H9 (cell line): ENCODE data around the gene NFKBIA. TPM values are rescaled to one million over a fixed set of nuclear protein-coding genes. Genes with fewer than 3 reads are reported as not detected.

Experiments
- DNase-seq: peaks from one replicate; pipeline ENCODE4 v3.0.0-alpha.2; 2017
- H2AFZ ChIP-seq: one replicate; pipeline ENCODE4 v1.6.1; 2013; ENCODE audit warnings: mild to moderate bottlenecking, low read length, control low read depth, moderate library complexity
- H2AK5ac ChIP-seq: 2 replicates; pipeline ENCODE4 v1.6.1; 2013; ENCODE audit warnings: low read length, control low read depth, mixed read lengths; ENCODE audit not compliant: insufficient read length
- H2BK120ac ChIP-seq: one replicate; pipeline ENCODE4 v1.6.1; 2013; ENCODE audit warnings: low read depth, mild to moderate bottlenecking, low read length, control low read depth, inconsistent platforms; ENCODE audit not compliant: poor library complexity, severe bottlenecking
- H2BK12ac ChIP-seq: 2 replicates; pipeline ENCODE4 v1.6.1; 2013; ENCODE audit warnings: low read length, control low read depth, mixed read lengths, low read depth; ENCODE audit not compliant: insufficient read length
- H2BK15ac ChIP-seq: 2 replicates; pipeline ENCODE4 v1.6.1; 2013; ENCODE audit warnings: low read depth, low read length, control low read depth
- H2BK20ac ChIP-seq: one replicate; pipeline ENCODE4 v1.6.1; 2013; ENCODE audit warnings: low read depth, mild to moderate bottlenecking, low read length, control low read depth, inconsistent platforms; ENCODE audit not compliant: poor library complexity, severe bottlenecking
- H2BK5ac ChIP-seq: 2 replicates; pipeline ENCODE4 v1.6.1; 2013; ENCODE audit warnings: low read length, control low read depth, mixed read lengths; ENCODE audit not compliant: insufficient read length
- H3K14ac ChIP-seq: 2 replicates; pipeline ENCODE4 v1.6.1; 2013; ENCODE audit warnings: low read length, control low read depth; ENCODE audit not compliant: insufficient read depth
- H3K18ac ChIP-seq: 2 replicates; pipeline ENCODE4 v1.6.1; 2013; ENCODE audit warnings: low read depth, mild to moderate bottlenecking, mixed read lengths, low read length, control low read depth; ENCODE audit not compliant: insufficient read length
- H3K23ac ChIP-seq: 2 replicates; pipeline ENCODE4 v1.6.1; 2013; ENCODE audit warnings: low read length, control low read depth, mixed read lengths, low read depth; ENCODE audit not compliant: insufficient read length
- H3K23me2 ChIP-seq: 2 replicates; pipeline ENCODE4 v1.6.1; 2013; ENCODE audit warnings: low read depth, mild to moderate bottlenecking, mixed read lengths, low read length, control low read depth; ENCODE audit not compliant: insufficient read length, poor library complexity, severe bottlenecking
- H3K27ac ChIP-seq: 2 replicates; pipeline ENCODE4 v1.5.1; 2013; ENCODE audit warnings: low read length, control low read depth, mixed read lengths, low read depth; ENCODE audit not compliant: insufficient read length
- H3K27me3 ChIP-seq: 2 replicates; pipeline ENCODE4 v1.6.1; 2013; ENCODE audit warnings: low read length, control low read depth, inconsistent platforms; ENCODE audit not compliant: insufficient read depth
- H3K4ac ChIP-seq: 2 replicates; pipeline ENCODE4 v1.6.1; 2013; ENCODE audit warnings: low read depth, mild to moderate bottlenecking, control low read depth, inconsistent platforms, low read length, moderate library complexity
- H3K4me1 ChIP-seq: 2 replicates; pipeline ENCODE4 v1.6.1; 2013; ENCODE audit warnings: low read length, control low read depth, inconsistent platforms; ENCODE audit not compliant: insufficient read depth
- H3K4me2 ChIP-seq: 2 replicates; pipeline ENCODE4 v1.6.1; 2013; ENCODE audit warnings: low read length, control low read depth, mixed read lengths; ENCODE audit not compliant: insufficient read length, insufficient read depth
- H3K56ac ChIP-seq: 2 replicates; pipeline ENCODE4 v1.6.1; 2013; ENCODE audit warnings: low read depth, mild to moderate bottlenecking, mixed read lengths, low read length, control low read depth; ENCODE audit not compliant: insufficient read length
- H3K79me1 ChIP-seq: 2 replicates; pipeline ENCODE4 v1.6.1; 2013; ENCODE audit warnings: low read depth, mild to moderate bottlenecking, moderate library complexity, low read length, control low read depth, inconsistent platforms; ENCODE audit not compliant: insufficient read depth, poor library complexity, severe bottlenecking
- H3K79me2 ChIP-seq: 2 replicates; pipeline ENCODE4 v1.6.1; 2013; ENCODE audit warnings: low read length, control low read depth, inconsistent platforms; ENCODE audit not compliant: insufficient read depth
- H3K9ac ChIP-seq: 2 replicates; pipeline ENCODE4 v1.6.1; 2013; ENCODE audit warnings: low read length, control low read depth, mixed read lengths; ENCODE audit not compliant: insufficient read length; ENCODE audit errors: extremely low read depth
- H3K9me3 ChIP-seq: one replicate; pipeline ENCODE4 v1.6.1; 2013; ENCODE audit warnings: low read depth, low read length, inconsistent platforms; ENCODE audit not compliant: control insufficient read depth
- H3T11ph ChIP-seq: one replicate; pipeline ENCODE4 v1.6.1; 2013; ENCODE audit warnings: mild to moderate bottlenecking, low read length, control low read depth, inconsistent platforms
- H4K20me1 ChIP-seq: one replicate; pipeline ENCODE4 v1.6.1; 2013; ENCODE audit not compliant: control insufficient read depth, insufficient read length, insufficient read depth
- H4K5ac ChIP-seq: 2 replicates; pipeline ENCODE4 v1.6.1; 2013; ENCODE audit warnings: low read depth, mild to moderate bottlenecking, mixed read lengths, low read length, control low read depth; ENCODE audit not compliant: insufficient read length
- H4K8ac ChIP-seq: replicated peaks from 2 replicates; pipeline ENCODE4 v1.6.1; 2013; ENCODE audit warnings: low read length, control low read depth, mixed read lengths, low read depth; ENCODE audit not compliant: insufficient read length
- H4K91ac ChIP-seq: 2 replicates; pipeline ENCODE4 v1.6.1; 2013; ENCODE audit warnings: low read depth, mild to moderate bottlenecking, moderate library complexity, mixed read lengths, low read length, control low read depth; ENCODE audit not compliant: insufficient read length
- H3K27ac Mint-ChIP-seq, 3 experiments: 2 replicates in 2 of 3; 3 replicates in 1 of 3; pipeline ENCODE4 v1.8.0; 2020 to 2021; ENCODE audit warnings: mixed read lengths in 3 of 3, mild to moderate bottlenecking in 1 of 3, moderate library complexity in 1 of 3
- H3K27me3 Mint-ChIP-seq: 2 replicates; pipeline ENCODE4 v1.8.0; 2021; ENCODE audit warnings: low read depth, mild to moderate bottlenecking, moderate library complexity, mixed read lengths
- H3K36me3 Mint-ChIP-seq, 3 experiments: 2 replicates in 2 of 3; 3 replicates in 1 of 3; pipeline ENCODE4 v1.8.0; 2020 to 2021; ENCODE audit warnings: low read depth in 3 of 3, mixed read lengths in 3 of 3; ENCODE audit not compliant: insufficient read depth in 1 of 3
- H3K4me1 Mint-ChIP-seq, 2 experiments: 2 replicates each; pipeline ENCODE4 v1.8.0; 2020; ENCODE audit warnings: mixed read lengths in 2 of 2
- H3K4me3 Mint-ChIP-seq, 2 experiments: 2 replicates in 1 of 2; 3 replicates in 1 of 2; pipeline ENCODE4 v1.8.0; 2020 to 2021; ENCODE audit warnings: mild to moderate bottlenecking in 2 of 2, mixed read lengths in 2 of 2, moderate library complexity in 1 of 2
- H3K9me3 Mint-ChIP-seq, 2 experiments: 2 replicates in 1 of 2; 3 replicates in 1 of 2; pipeline ENCODE4 v1.8.0; 2020; ENCODE audit warnings: mild to moderate bottlenecking in 2 of 2, mixed read lengths in 2 of 2, moderate library complexity in 1 of 2
- WGBS: extraction: QIAGEN DNeasy Blood & Tissue Kit; methylation state at CpG from one replicate; pipeline ENCODE4 v1.1.7; 2013; ENCODE audit warnings: missing lambda C conversion rate, low lambda C conversion rate, mixed read lengths; ENCODE audit not compliant: insufficient read length; ENCODE audit errors: extremely low coverage; 5-methylcytosine and 5-hydroxymethylcytosine counted together
- total RNA-seq: library from RNA; stranded (reverse); gene quantifications from 2 replicates; pipeline ENCODE4 v1.2.1, GENCODE V29; 2021
- TF ChIP-seq, protein P1 (sequence below): fragments of 200-600 bp; sonication (generic); conservative IDR thresholded peaks from 3 replicates; pipeline ENCODE4 v1.8.0; 2021; ENCODE audit warnings: antibody characterized with exemption, mild to moderate bottlenecking

Gene NFKBIA
- total RNA-seq, 1 experiment from 2014 or later = 38.4 TPM

DNA sequence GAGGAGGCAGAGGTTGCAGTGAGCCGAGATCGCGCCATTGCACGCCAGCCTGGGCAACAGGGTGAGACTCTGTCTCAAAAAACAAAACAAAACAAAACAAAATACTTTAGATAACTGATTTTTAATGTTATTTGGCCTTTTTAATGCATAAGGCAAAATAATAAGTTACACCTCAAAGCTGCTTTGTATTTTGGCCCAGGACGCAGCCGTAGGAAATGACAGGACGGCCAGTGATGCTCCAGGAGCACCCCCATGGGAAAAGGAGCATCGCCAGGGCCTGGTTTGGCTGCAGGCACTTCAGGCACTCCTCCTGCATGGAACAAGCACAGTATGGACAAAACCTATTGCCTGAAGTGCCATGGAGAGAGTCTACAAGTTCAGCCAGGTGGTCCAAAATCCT, 3.5 kb upstream of the NFKBIA start:
- H2BK120ac ChIP-seq = no peak overlapping the region
- no peaks in the 10 kb centered on the region for H3K27me3 ChIP-seq
- no peak overlapping the region for H3K9ac ChIP-seq
- no peak overlapping the region for H4K91ac ChIP-seq
- Mint-ChIP-seq H3K27me3 (no peaks in the 10 kb centered on the region), H3K36me3 (peaks cover 5 to 7% (median 6%) of the 10 kb centered on the region in 3 experiments; a peak in 6 of 7 replicates), H3K4me3 (no peak overlapping the region), H3K9me3 (no peaks in the 10 kb centered on the region), H3K27ac (peak overlapping the region in 1 of 3 experiments; percentile 85; a peak in 1 of 7 replicates), H3K4me1 (peaks cover 27 to 31% of the 10 kb centered on the region in 2 experiments)
- no peak overlapping the region; the same call in 1 of the 2 replicates for H2BK15ac ChIP-seq
- DNase-seq = no peak
- H3K27ac ChIP-seq = no peak overlapping the region
- H3K79me2 ChIP-seq = no peaks in the 10 kb centered on the region
- no peak overlapping the region for H2BK5ac ChIP-seq
- TF ChIP-seq, protein P1, sequence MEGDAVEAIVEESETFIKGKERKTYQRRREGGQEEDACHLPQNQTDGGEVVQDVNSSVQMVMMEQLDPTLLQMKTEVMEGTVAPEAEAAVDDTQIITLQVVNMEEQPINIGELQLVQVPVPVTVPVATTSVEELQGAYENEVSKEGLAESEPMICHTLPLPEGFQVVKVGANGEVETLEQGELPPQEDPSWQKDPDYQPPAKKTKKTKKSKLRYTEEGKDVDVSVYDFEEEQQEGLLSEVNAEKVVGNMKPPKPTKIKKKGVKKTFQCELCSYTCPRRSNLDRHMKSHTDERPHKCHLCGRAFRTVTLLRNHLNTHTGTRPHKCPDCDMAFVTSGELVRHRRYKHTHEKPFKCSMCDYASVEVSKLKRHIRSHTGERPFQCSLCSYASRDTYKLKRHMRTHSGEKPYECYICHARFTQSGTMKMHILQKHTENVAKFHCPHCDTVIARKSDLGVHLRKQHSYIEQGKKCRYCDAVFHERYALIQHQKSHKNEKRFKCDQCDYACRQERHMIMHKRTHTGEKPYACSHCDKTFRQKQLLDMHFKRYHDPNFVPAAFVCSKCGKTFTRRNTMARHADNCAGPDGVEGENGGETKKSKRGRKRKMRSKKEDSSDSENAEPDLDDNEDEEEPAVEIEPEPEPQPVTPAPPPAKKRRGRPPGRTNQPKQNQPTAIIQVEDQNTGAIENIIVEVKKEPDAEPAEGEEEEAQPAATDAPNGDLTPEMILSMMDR = no peak
- H4K8ac ChIP-seq = no peak overlapping the region
- H2AK5ac ChIP-seq = no peak overlapping the region
- H3K9me3 ChIP-seq = no peaks in the 10 kb centered on the region
- H3T11ph ChIP-seq = no peak overlapping the region
- no peak overlapping the region for H3K23ac ChIP-seq
- no CpG with 5 or more reads among the region's 8 CpGs for WGBS
- no peak overlapping the region for H2AFZ ChIP-seq
- peaks cover 6% of the 10 kb centered on the region for H3K23me2 ChIP-seq
- H4K20me1 ChIP-seq = no peaks in the 10 kb centered on the region
- no peak overlapping the region for H3K4ac ChIP-seq
- no peak overlapping the region for H3K56ac ChIP-seq
- H3K79me1 ChIP-seq = no peaks in the 10 kb centered on the region
- no peak overlapping the region for H4K5ac ChIP-seq
- H3K4me2 ChIP-seq = no peak overlapping the region
- H3K4me1 ChIP-seq = peaks cover 7% of the 10 kb centered on the region; the same call in 1 of the 2 replicates
- no peak overlapping the region for H2BK12ac ChIP-seq
- H2BK20ac ChIP-seq = no peak overlapping the region
- no peak overlapping the region for H3K14ac ChIP-seq
- H3K18ac ChIP-seq = no peak overlapping the region
